GM12872 (cell line): ENCODE results near the gene NINJ1.

ENCODE experiments used
- CTCF ChIP-seq: IDR thresholded peaks from 3 replicates; pipeline ENCODE4 v1.5.1; 2011; ENCODE audit warnings: low read depth, mild to moderate bottlenecking, low read length, moderate library complexity; ENCODE audit not compliant: insufficient read depth

Gene NINJ1

GRCh38 chr9:93098236-93098946 lies 35.7 kb downstream of the NINJ1 start:
- TF ChIP-seq CTCF: no peak

DNA sequence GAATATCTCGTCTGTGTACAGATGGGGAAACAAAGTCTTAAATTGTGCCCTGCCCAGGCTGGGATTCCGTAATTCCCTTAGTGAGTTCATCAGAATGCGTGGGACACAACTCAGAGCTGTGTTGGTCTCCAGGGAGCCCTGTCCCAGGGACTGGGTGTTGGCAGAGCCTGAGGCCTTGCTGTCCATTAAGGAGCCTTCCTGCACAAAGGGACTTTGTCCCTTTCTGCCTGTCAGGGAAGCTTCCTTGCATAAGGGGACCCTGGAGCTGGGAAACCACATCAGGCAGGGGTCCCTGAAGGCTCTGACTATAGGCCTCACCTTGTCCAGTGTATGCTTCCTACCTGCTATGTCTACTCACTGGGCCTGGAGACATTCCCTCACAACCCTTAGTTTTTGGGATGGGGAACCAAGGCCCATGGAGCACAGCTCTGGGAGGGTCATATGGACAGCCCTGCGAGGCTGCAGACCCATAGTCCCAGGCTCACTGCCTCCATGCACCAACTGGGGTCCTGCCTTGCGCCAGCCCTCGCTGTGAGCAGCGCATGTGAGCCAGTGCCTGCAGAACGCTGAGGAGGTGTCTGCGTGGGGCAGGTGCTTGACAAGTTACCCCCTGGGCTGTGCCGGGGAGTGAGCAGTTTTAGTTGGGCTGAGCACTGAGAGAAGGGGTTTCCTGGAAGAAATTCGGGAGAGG lies 36.4 kb downstream of the NINJ1 start:
- no peak for TF ChIP-seq CTCF

DNA sequence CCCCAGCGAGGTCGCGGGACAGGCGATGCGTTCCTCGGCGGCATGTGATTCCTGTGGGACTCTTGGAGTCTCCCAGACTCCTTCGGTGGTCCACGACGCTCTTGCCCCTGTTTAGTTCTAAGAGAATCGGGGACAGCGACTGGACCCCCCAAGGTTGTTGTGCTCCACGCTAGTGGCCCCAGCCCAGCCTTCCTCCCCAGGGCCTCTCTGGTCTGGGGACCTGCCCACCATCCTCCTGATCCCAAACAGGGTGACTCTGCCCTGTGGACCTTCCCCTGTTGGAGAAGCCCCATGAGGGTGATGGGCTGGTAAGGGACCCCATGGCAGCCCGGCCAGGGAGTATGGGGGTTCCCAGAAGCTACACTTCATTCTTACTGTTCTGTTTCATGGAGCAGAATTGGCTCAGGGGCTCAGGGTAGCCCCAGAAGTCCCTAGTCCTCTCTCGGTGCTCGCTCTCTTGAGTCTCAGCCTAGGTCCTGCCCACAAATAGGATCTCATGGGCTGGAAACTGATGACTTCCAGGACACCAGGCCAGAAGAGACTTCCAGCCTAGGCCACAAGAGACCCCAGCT lies 37.2 kb downstream of the NINJ1 start:
- no peak for TF ChIP-seq CTCF

- no peak for TF ChIP-seq CTCF
Measured at GRCh38 chr9:93096131-93096802, 37.8 kb downstream of the NINJ1 start, which contains the start of gene CARD19. Gene CARD19, plus strand, starts transcription at chr9:93096217. Its CDS starts 129 bp downstream, at chr9:93096346.

- TF ChIP-seq CTCF: no peak
Measured at GRCh38 chr9:93095205-93096130, 38.6 kb downstream of the NINJ1 start.

GRCh38 chr9:93094658-93095204 lies 39.3 kb downstream of the NINJ1 start:
- no peak for TF ChIP-seq CTCF
